Embryonic facial prominence (tissue), 1 donor: ENCODE results near the gene TLNRD1.

Source experiments
- DNase-seq: peaks from one replicate; pipeline ENCODE4 v3.0.0-alpha.2; 2016; ENCODE audit errors: extremely low spot score

The TLNRD1 gene

GRCh38 chr15:81026836-81027599 lies 26.3 kb downstream of the TLNRD1 start:
- DNase-seq: no peak

GRCh38 chr15:81029414-81030300 lies 28.9 kb downstream of the TLNRD1 start:
- DNase-seq: no peak

GRCh38 chr15:81030301-81030750 lies 29.6 kb downstream of the TLNRD1 start:
- no peak for DNase-seq

- no peak for DNase-seq
Measured at GRCh38 chr15:81031203-81031602, 30.5 kb downstream of the TLNRD1 start.

- no peak for DNase-seq
Measured at GRCh38 chr15:81032355-81032754, 31.6 kb downstream of the TLNRD1 start.

GRCh38 chr15:81032818-81033217 lies 32.1 kb downstream of the TLNRD1 start:
- no peak for DNase-seq

- no peak for DNase-seq
Measured at GRCh38 chr15:81033508-81033907, 32.8 kb downstream of the TLNRD1 start.

- DNase-seq: no peak
Measured at GRCh38 chr15:81037952-81038743, 37.4 kb downstream of the TLNRD1 start.

GRCh38 chr15:81038975-81039607 lies 38.4 kb downstream of the TLNRD1 start:
- no peak for DNase-seq

GRCh38 chr15:81040757-81041156 lies 40.0 kb downstream of the TLNRD1 start:
- DNase-seq: no peak

- DNase-seq: no peak
Measured at GRCh38 chr15:81043281-81043934, 42.7 kb downstream of the TLNRD1 start.

- DNase-seq: no peak
Measured at GRCh38 chr15:81043935-81044575, 43.3 kb downstream of the TLNRD1 start.

GRCh38 chr15:81046290-81046689 lies 45.6 kb downstream of the TLNRD1 start:
- DNase-seq: no peak

GRCh38 chr15:81047928-81048327 lies 47.2 kb downstream of the TLNRD1 start:
- no peak for DNase-seq

GRCh38 chr15:81049835-81050234 lies 49.1 kb downstream of the TLNRD1 start:
- no peak for DNase-seq

GRCh38 chr15:81050259-81050658 lies 49.5 kb downstream of the TLNRD1 start:
- DNase-seq: no peak

- no peak for DNase-seq
Measured at GRCh38 chr15:81050805-81051204, 50.1 kb downstream of the TLNRD1 start.

GRCh38 chr15:81052046-81052445 lies 51.3 kb downstream of the TLNRD1 start:
- DNase-seq: no peak

GRCh38 chr15:81053621-81054020 lies 52.9 kb downstream of the TLNRD1 start:
- no peak for DNase-seq

- DNase-seq: no peak
Measured at GRCh38 chr15:81054236-81054635, 53.5 kb downstream of the TLNRD1 start.
